ENCODE results near the gene SORBS2. TPM values are rescaled to one million over a fixed set of nuclear protein-coding genes. Genes with fewer than 3 reads are reported as not detected.

SORBS2 gene
- total RNA-seq, 4 donors from 2014 or later, result 821 to 1,626 (median 1,353) TPM

DNA sequence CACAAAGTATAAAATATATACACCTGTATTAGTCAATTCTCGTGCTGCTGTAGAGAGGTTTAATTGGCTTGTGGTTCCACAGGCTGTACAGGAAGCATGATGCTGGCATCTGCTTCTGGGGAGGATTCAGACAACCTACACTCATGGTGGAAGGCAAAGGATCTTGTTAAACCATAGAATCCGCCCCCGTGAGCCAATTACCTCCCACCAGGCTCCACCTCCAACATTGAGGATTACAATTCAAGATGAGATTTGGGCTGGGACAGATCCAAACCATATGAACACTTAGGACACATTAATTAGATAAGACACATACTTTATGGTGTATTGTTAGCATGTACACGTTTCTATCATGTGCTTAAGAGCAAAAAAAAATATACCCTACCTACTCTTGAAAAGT is 22.1 kb upstream of the SORBS2 start:
- Histone ChIP-seq H3K4me1 (peaks cover 21 to 31% (median 26%) of the 10 kb centered on the region in 4 donors), H3K27me3 (no peaks in the 10 kb centered on the region), H3K4me3 (no peak overlapping the region), H3K27ac (replicated peaks in 1 of 4) (no peak overlapping the region), H3K9me3 (no peaks in the 10 kb centered on the region), H3K36me3 (no peaks in the 10 kb centered on the region)
- 92% methylated on average over 4 of the region's 4 CpGs for WGBS
- DNase-seq (ENCODE audit: extremely low spot score), result no peak
- no peak for TF ChIP-seq POLR2A (IDR thresholded peaks at IDR 0.05; ENCODE audit: low read depth)
- intact Hi-C loops (cut with DNase I), result no loop called here

GRCh38 chr4:185833055-185833598 is 21.1 kb upstream of the SORBS2 start:
- H3K36me3 ChIP-seq, result no peaks in the 10 kb centered on the region
- peak; percentile 10 for DNase-seq (ENCODE audit: extremely low spot score)
- no peak overlapping the region for H3K27ac ChIP-seq (replicated peaks in 1 of 4)
- TF ChIP-seq, protein P1, sequence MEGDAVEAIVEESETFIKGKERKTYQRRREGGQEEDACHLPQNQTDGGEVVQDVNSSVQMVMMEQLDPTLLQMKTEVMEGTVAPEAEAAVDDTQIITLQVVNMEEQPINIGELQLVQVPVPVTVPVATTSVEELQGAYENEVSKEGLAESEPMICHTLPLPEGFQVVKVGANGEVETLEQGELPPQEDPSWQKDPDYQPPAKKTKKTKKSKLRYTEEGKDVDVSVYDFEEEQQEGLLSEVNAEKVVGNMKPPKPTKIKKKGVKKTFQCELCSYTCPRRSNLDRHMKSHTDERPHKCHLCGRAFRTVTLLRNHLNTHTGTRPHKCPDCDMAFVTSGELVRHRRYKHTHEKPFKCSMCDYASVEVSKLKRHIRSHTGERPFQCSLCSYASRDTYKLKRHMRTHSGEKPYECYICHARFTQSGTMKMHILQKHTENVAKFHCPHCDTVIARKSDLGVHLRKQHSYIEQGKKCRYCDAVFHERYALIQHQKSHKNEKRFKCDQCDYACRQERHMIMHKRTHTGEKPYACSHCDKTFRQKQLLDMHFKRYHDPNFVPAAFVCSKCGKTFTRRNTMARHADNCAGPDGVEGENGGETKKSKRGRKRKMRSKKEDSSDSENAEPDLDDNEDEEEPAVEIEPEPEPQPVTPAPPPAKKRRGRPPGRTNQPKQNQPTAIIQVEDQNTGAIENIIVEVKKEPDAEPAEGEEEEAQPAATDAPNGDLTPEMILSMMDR (IDR thresholded peaks at IDR 0.05), result no peak
- peaks cover 12 to 21% (median 16%) of the 10 kb centered on the region in 4 donors for H3K4me1 ChIP-seq
- H3K9me3 ChIP-seq, result no peaks in the 10 kb centered on the region
- H3K4me3 ChIP-seq, result no peak overlapping the region
- intact Hi-C loops (cut with DNase I), result no loop called here
- no peaks in the 10 kb centered on the region for H3K27me3 ChIP-seq

DNA sequence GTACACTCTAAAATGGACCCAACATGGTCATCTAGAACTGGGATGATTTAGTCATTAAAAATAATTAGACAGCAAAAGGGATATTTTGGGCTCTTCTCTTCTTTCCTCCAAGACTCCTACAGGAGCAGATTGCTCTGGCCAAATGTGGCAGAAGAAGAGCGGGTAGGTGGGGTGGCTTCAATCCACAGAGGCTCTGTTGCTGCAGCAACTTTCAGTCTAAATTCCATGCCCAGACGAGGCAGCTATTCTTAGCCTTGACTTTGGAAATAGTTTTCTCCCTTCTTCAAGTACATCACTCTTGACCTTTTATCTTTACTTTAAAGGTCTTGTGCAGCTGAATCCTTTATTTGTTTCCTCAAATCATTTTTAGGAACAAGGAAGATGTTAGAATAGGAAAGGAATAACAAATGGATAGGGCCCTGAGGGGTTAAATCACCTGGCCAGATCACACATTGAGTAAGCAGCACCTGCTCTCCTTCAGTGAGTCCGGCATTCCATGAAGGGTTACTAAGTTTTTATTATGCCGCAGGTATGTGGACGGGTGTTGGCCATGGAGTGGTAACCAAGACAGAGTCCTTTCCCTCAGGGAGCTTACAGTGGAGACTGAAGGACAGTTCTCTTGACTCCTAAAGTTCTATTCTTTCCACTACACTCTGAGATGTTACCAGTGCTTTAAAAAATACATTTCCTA is 19.3 kb upstream of the SORBS2 start:
- H3K9me3 ChIP-seq, result no peaks in the 10 kb centered on the region
- no peaks in the 10 kb centered on the region for H3K36me3 ChIP-seq
- no peaks in the 10 kb centered on the region for H3K27me3 ChIP-seq
- H3K4me3 ChIP-seq, result no peak overlapping the region
- no peak overlapping the region for H3K27ac ChIP-seq (replicated peaks in 1 of 4)
- peaks cover 0 to 2% (median 0%) of the 10 kb centered on the region in 4 donors for H3K4me1 ChIP-seq
- intact Hi-C loops (cut with DNase I), result no loop called here
- WGBS, result 84% methylated on average over 5 of the region's 5 CpGs
- TF ChIP-seq POLR2A (IDR thresholded peaks at IDR 0.05; ENCODE audit: low read depth) (no peak), EP300 (IDR thresholded peaks at IDR 0.05) (no peak), POLR2AphosphoS5 (IDR thresholded peaks at IDR 0.05) (no peak)
- TF ChIP-seq, protein P1 (IDR thresholded peaks at IDR 0.05), result no peak
- DNase-seq (ENCODE audit: extremely low spot score), result no peak

GRCh38 chr4:185830263-185830994 is 18.4 kb upstream of the SORBS2 start:
- intact Hi-C loops (cut with DNase I), result no loop called here
- Histone ChIP-seq H3K4me1 (no peaks in the 10 kb centered on the region), H3K27ac (replicated peaks in 1 of 4) (no peak overlapping the region), H3K4me3 (no peak overlapping the region), H3K36me3 (no peaks in the 10 kb centered on the region), H3K9me3 (no peaks in the 10 kb centered on the region), H3K27me3 (no peaks in the 10 kb centered on the region)
- TF ChIP-seq EP300 (IDR thresholded peaks at IDR 0.05) (no peak), POLR2AphosphoS5 (IDR thresholded peaks at IDR 0.05) (no peak), POLR2A (IDR thresholded peaks at IDR 0.05; ENCODE audit: low read depth) (no peak)
- TF ChIP-seq, protein P1 (IDR thresholded peaks at IDR 0.05), result no peak
- peak; percentile 34 for DNase-seq (ENCODE audit: extremely low spot score)
- WGBS, result 85% methylated on average over 4 of the region's 4 CpGs

GRCh38 chr4:185826381-185826780 is 14.4 kb upstream of the SORBS2 start:
- intact Hi-C loops (cut with DNase I), result no loop called here
- 4% methylated on average over 1 of the region's 1 CpG for WGBS

More at GRCh38 chr4:185826381-185826780, 14.4 kb upstream of the SORBS2 start:
- Histone ChIP-seq H3K4me3 (no peak overlapping the region), H3K27me3 (no peaks in the 10 kb centered on the region), H3K36me3 (no peaks in the 10 kb centered on the region), H3K4me1 (no peaks in the 10 kb centered on the region), H3K27ac (replicated peaks in 1 of 4) (no peak overlapping the region), H3K9me3 (no peaks in the 10 kb centered on the region)
- DNase-seq (ENCODE audit: extremely low spot score), result no peak
- TF ChIP-seq EP300 (IDR thresholded peaks at IDR 0.05) (no peak), POLR2A (IDR thresholded peaks at IDR 0.05; ENCODE audit: low read depth) (no peak), POLR2AphosphoS5 (IDR thresholded peaks at IDR 0.05) (no peak)
- TF ChIP-seq, protein P1 (IDR thresholded peaks at IDR 0.05), result no peak
